OCI-LY1 (cell line): ENCODE measurements around the gene TFEC.

ENCODE experiments used
- H2AFZ ChIP-seq: fragments of 200-600 bp; sonication (generic), shearing (Covaris generic); 2 replicates; pipeline ENCODE4 v1.6.0; 2014; ENCODE audit warnings: antibody characterized with exemption, mild to moderate bottlenecking, low read length
- H3F3A ChIP-seq: fragments of 200-600 bp; sonication (generic), shearing (Covaris generic); 2 replicates; pipeline ENCODE4 v1.6.0; 2014; ENCODE audit warnings: mild to moderate bottlenecking, antibody characterized with exemption, low read length, moderate library complexity; ENCODE audit not compliant: insufficient read depth
- H3K27ac ChIP-seq: fragments of 200-600 bp; sonication (generic); 2 replicates; pipeline ENCODE4 v1.5.1; 2014; ENCODE audit warnings: low read length, mixed run types, mild to moderate bottlenecking, low read depth; ENCODE audit not compliant: poor library complexity, severe bottlenecking
- H3K27me3 ChIP-seq: fragments of 200-600 bp; sonication (generic); 2 replicates; pipeline ENCODE4 v1.6.0; 2014; ENCODE audit warnings: antibody characterized with exemption, mild to moderate bottlenecking, low read length, moderate library complexity; ENCODE audit not compliant: insufficient read depth
- H3K36me3 ChIP-seq: fragments of 200-600 bp; sonication (generic); 2 replicates; pipeline ENCODE4 v1.6.1; 2014; ENCODE audit warnings: mild to moderate bottlenecking, antibody characterized with exemption, low read length, moderate library complexity, mixed read lengths; ENCODE audit not compliant: insufficient read depth
- H3K4me1 ChIP-seq: fragments of 200-600 bp; sonication (generic); 2 replicates; pipeline ENCODE4 v1.5.1; 2014; ENCODE audit warnings: mild to moderate bottlenecking, low read length, moderate library complexity; ENCODE audit not compliant: insufficient read depth, severe bottlenecking
- H3K4me2 ChIP-seq: fragments of 200-600 bp; sonication (generic), shearing (Covaris generic); 2 replicates; pipeline ENCODE4 v1.6.1; 2014; ENCODE audit warnings: low read length
- H3K4me3 ChIP-seq: fragments of 200-600 bp; sonication (generic); 2 replicates; pipeline ENCODE4 v1.5.1; 2014; ENCODE audit warnings: low read length, low read depth, mild to moderate bottlenecking, mixed read lengths; ENCODE audit not compliant: poor library complexity, severe bottlenecking
- H3K79me2 ChIP-seq: fragments of 200-600 bp; shearing (Covaris generic); 2 replicates; pipeline ENCODE4 v1.6.1; 2016; ENCODE audit warnings: mixed run types, low read length, mixed read lengths; ENCODE audit not compliant: insufficient read depth
- H3K9ac ChIP-seq: fragments of 200-600 bp; sonication (generic), shearing (Covaris generic); 2 replicates; pipeline ENCODE4 v1.6.1; 2014; ENCODE audit warnings: mild to moderate bottlenecking, low read length, mixed read lengths
- H3K9me2 ChIP-seq: fragments of 200-600 bp; sonication (generic), shearing (Covaris generic); 2 replicates; pipeline ENCODE4 v1.6.1; 2014; ENCODE audit warnings: low read depth, mild to moderate bottlenecking, low read length, mixed read lengths
- H3K9me3 ChIP-seq: fragments of 200-600 bp; shearing (Covaris generic); 2 replicates; pipeline ENCODE4 v1.6.1; 2014; ENCODE audit warnings: low read length, mixed read lengths
- H4K20me1 ChIP-seq: fragments of 200-600 bp; sonication (generic), shearing (Covaris generic); 2 replicates; pipeline ENCODE4 v1.6.0; 2016; ENCODE audit warnings: mild to moderate bottlenecking, low read length; ENCODE audit not compliant: insufficient read depth
- EZH2 ChIP-seq: fragments of 200-600 bp; sonication (generic), shearing (Covaris generic); IDR thresholded peaks from 2 replicates; pipeline ENCODE4 v1.8.0; 2017; ENCODE audit warnings: borderline replicate concordance, mixed run types, mild to moderate bottlenecking, antibody characterized with exemption, low read length, moderate library complexity, mixed read lengths
- TF ChIP-seq, protein P1 (sequence below): fragments of 200-600 bp; sonication (generic), shearing (Covaris generic); IDR thresholded peaks from 2 replicates; pipeline ENCODE4 v1.5.1; 2017; ENCODE audit warnings: mild to moderate bottlenecking, antibody characterized with exemption, low read length, moderate library complexity, mixed read lengths

The TFEC gene

DNA sequence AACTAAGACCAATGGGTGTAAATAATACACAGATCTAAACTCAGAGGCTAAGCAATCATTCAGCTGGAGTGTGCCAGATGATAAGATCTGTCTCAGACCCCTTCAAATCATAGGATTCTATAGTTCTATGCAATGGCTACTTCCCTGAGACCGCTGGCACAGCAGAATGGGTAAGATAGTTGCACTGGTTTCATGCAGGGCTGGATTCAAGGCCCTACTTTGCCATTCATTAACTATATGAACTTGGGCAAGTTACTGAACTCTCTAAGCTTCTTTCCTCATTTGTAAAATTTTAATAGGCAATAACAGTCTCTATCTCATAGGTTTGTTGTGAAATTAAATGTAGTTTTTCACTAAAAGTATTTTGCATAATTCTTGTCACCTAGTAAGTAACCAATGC, 62.0 kb downstream of the TFEC start:
- no peaks in the 10 kb centered on the region for H3K79me2 ChIP-seq
- no peaks in the 10 kb centered on the region for H4K20me1 ChIP-seq
- H3K27me3 ChIP-seq, result no peaks in the 10 kb centered on the region
- no peak overlapping the region for H3K9ac ChIP-seq
- no peak overlapping the region for H2AFZ ChIP-seq
- H3K4me2 ChIP-seq, result no peak overlapping the region
- H3K4me3 ChIP-seq, result no peak overlapping the region
- no peaks in the 10 kb centered on the region for H3K4me1 ChIP-seq
- H3K9me3 ChIP-seq, result no peaks in the 10 kb centered on the region
- H3K27ac ChIP-seq, result no peak overlapping the region
- TF ChIP-seq, protein P1, sequence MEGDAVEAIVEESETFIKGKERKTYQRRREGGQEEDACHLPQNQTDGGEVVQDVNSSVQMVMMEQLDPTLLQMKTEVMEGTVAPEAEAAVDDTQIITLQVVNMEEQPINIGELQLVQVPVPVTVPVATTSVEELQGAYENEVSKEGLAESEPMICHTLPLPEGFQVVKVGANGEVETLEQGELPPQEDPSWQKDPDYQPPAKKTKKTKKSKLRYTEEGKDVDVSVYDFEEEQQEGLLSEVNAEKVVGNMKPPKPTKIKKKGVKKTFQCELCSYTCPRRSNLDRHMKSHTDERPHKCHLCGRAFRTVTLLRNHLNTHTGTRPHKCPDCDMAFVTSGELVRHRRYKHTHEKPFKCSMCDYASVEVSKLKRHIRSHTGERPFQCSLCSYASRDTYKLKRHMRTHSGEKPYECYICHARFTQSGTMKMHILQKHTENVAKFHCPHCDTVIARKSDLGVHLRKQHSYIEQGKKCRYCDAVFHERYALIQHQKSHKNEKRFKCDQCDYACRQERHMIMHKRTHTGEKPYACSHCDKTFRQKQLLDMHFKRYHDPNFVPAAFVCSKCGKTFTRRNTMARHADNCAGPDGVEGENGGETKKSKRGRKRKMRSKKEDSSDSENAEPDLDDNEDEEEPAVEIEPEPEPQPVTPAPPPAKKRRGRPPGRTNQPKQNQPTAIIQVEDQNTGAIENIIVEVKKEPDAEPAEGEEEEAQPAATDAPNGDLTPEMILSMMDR, result no peak
- no peak for TF ChIP-seq EZH2
- H3K36me3 ChIP-seq, result no peaks in the 10 kb centered on the region
- H3F3A ChIP-seq, result no peaks in the 10 kb centered on the region
- no peaks in the 10 kb centered on the region for H3K9me2 ChIP-seq

DNA sequence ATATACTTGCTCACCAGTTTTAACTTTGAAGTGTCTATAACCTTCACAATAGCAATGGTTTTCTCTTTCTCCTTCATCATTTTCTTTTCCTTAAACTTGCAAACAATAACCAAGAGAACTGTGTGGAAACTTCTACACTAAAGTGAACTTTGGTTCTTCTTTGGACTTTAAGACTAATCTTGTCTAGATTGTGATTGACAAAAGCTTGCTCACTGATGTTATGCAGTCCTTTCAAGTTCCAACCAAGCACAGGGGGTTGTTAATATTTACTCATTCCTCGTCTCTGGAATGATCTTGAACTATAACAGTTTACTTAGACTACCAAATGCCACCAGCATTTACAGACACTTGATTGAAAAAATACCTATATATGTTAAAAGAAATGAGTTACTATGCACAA, 62.4 kb downstream of the TFEC start:
- Histone ChIP-seq H3K4me3 (no peak overlapping the region), H3K9me3 (no peaks in the 10 kb centered on the region), H4K20me1 (no peaks in the 10 kb centered on the region), H3K79me2 (no peaks in the 10 kb centered on the region), H3K36me3 (no peaks in the 10 kb centered on the region), H3F3A (no peaks in the 10 kb centered on the region), H3K9me2 (no peaks in the 10 kb centered on the region), H3K27ac (no peak overlapping the region), H3K27me3 (no peaks in the 10 kb centered on the region), H3K9ac (no peak overlapping the region), H2AFZ (no peak overlapping the region), H3K4me1 (no peaks in the 10 kb centered on the region), H3K4me2 (no peak overlapping the region)
- TF ChIP-seq EZH2, result no peak
- TF ChIP-seq, protein P1, result no peak

DNA sequence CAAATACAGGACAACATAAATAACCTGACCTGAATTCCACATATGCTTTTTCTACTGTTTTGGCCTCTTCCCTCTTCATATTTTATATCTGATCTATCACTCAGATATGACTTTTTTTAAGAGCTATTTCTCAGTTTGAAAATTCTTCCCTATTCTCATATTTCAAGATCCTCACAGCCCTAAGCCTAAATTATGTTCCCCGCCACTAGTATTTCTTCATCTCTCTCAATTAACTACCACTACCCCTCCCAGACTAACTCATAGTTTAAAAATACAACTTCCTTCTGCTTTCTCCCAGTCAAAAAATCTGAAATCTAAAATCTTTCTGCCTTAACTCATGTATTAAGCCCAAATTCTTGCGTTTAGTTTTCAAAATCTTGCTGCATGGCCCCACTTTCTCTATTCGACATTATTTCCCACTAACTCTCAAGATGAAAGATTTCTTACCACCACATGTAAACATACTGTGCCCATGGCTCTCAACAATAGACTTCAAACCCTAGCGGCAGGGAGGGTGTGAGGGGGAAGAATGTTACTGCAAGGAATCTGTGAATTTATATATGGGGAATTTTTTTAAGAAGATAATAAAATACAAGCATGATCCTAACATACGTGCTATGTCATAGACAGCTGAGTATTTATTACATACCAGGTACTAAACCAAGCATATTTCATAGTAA, 64.6 kb downstream of the TFEC start:
- Histone ChIP-seq H2AFZ (no peak overlapping the region), H3K36me3 (no peaks in the 10 kb centered on the region)

More for the DNA sequence above, 64.6 kb downstream of the TFEC start:
- no peak overlapping the region for H3K4me2 ChIP-seq
- H4K20me1 ChIP-seq, result no peaks in the 10 kb centered on the region
- H3K27ac ChIP-seq, result no peak overlapping the region
- H3K4me1 ChIP-seq, result no peaks in the 10 kb centered on the region
- H3K9me2 ChIP-seq, result no peaks in the 10 kb centered on the region
- H3K4me3 ChIP-seq, result no peak overlapping the region
- no peak overlapping the region for H3K9ac ChIP-seq
- H3K27me3 ChIP-seq, result no peaks in the 10 kb centered on the region
- H3K9me3 ChIP-seq, result no peaks in the 10 kb centered on the region
- H3F3A ChIP-seq, result no peaks in the 10 kb centered on the region
- TF ChIP-seq EZH2, result no peak
- TF ChIP-seq, protein P1, result no peak
- no peaks in the 10 kb centered on the region for H3K79me2 ChIP-seq
